Vagina (tissue), 2 donors: ENCODE data around the gene CD6.

ENCODE experiments used
- CTCF ChIP-seq, 3 experiments: fragments of 450-650 bp in 2 of 3; fragments of 200-600 bp in 1 of 3; sonication (generic) in 1 of 3; IDR thresholded peaks; one replicate each; pipeline ENCODE4 v1.5.1; 2017 to 2019; ENCODE audit warnings: antibody characterized with exemption in 3 of 3, mild to moderate bottlenecking in 2 of 3, moderate library complexity in 2 of 3
- POLR2A ChIP-seq, 2 donors: fragments of 450-650 bp; IDR thresholded peaks; one replicate each; pipeline ENCODE4 v1.6.1; 2017; ENCODE audit warnings: antibody characterized with exemption in 2 of 2, mild to moderate bottlenecking in 2 of 2, moderate library complexity in 2 of 2
- POLR2AphosphoS5 ChIP-seq, 2 donors: sonication (generic); formaldehyde crosslinking; IDR thresholded peaks; one replicate each; pipeline ENCODE4 v1.9.0; 2017; ENCODE audit warnings: antibody characterized with exemption in 2 of 2, mild to moderate bottlenecking in 2 of 2, low read depth in 1 of 2; ENCODE audit not compliant: insufficient read depth in 1 of 2

GRCh38 chr11:61034111-61034510 is 62.6 kb downstream of the CD6 start:
- TF ChIP-seq POLR2AphosphoS5 (IDR thresholded peaks at IDR 0.05; ENCODE audit: insufficient read depth in 1 of 2, low read depth in 1 of 2): no peak
- TF ChIP-seq POLR2A (IDR thresholded peaks at IDR 0.05): no peak
- no peak for TF ChIP-seq CTCF (IDR thresholded peaks at IDR 0.05)
